PC-9 (cell line): ENCODE measurements around the gene FUT8.

ENCODE experiments used
- CTCF ChIP-seq: fragments of 200-600 bp; sonication (generic); conservative IDR thresholded peaks from 2 replicates; pipeline ENCODE4 v1.6.1; 2017; ENCODE audit warnings: mixed run types, antibody characterized with exemption, mild to moderate bottlenecking, moderate library complexity
- EZH2 ChIP-seq: fragments of 200-600 bp; sonication (generic); IDR thresholded peaks from 2 replicates; pipeline ENCODE4 v1.8.0; 2017; ENCODE audit warnings: antibody characterized with exemption, low read depth

- TF ChIP-seq CTCF, result no peak
- no peak for TF ChIP-seq EZH2
Observed at GRCh38 chr14:65412856-65413738, 567 bp downstream of the FUT8 start.
